SU-DHL-6 (cell line): ENCODE data around the gene NAV3.
"Not testable (repeated sequence)": the region's sequence is repeated elsewhere in the genome, so short reads cannot be mapped to it uniquely, and the experiment has no call there.

Source experiments
- H2AFZ ChIP-seq: fragments of 200-600 bp; sonication (generic); 2 replicates; pipeline ENCODE4 v1.6.1; 2014; ENCODE audit warnings: low read depth, mild to moderate bottlenecking, moderate library complexity, mixed read lengths, antibody characterized with exemption, low read length; ENCODE audit not compliant: severe bottlenecking
- H3F3A ChIP-seq: fragments of 200-600 bp; shearing (Covaris generic); 2 replicates; pipeline ENCODE4 v1.6.0; 2016; ENCODE audit warnings: antibody characterized with exemption, mild to moderate bottlenecking; ENCODE audit not compliant: insufficient read depth
- H3K27ac ChIP-seq: fragments of 200-600 bp; sonication (generic); 2 replicates; pipeline ENCODE4 v1.5.1; 2016; ENCODE audit warnings: low read depth, mild to moderate bottlenecking, low read length, moderate library complexity, mixed read lengths
- H3K27me3 ChIP-seq: fragments of 200-600 bp; sonication (generic), shearing (Covaris generic); 2 replicates; pipeline ENCODE4 v1.6.0; 2014; ENCODE audit warnings: mild to moderate bottlenecking, low read length
- H3K36me3 ChIP-seq: fragments of 200-600 bp; sonication (generic); 2 replicates; pipeline ENCODE4 v1.6.1; 2014; ENCODE audit warnings: mild to moderate bottlenecking, low read length, mixed read lengths
- H3K4me2 ChIP-seq: fragments of 300-600, 200-600 bp; shearing (Covaris generic), sonication (generic); 2 replicates; pipeline ENCODE4 v1.6.0; 2014; ENCODE audit warnings: low read length, low read depth, mild to moderate bottlenecking; ENCODE audit not compliant: poor library complexity, severe bottlenecking
- H3K4me3 ChIP-seq: fragments of 200-600 bp; sonication (generic); 2 replicates; pipeline ENCODE4 v1.5.1; 2014; ENCODE audit warnings: antibody characterized with exemption, low read length, mild to moderate bottlenecking, mixed read lengths; ENCODE audit not compliant: insufficient read depth, poor library complexity, severe bottlenecking
- H3K79me2 ChIP-seq: fragments of 200-600 bp; sonication (generic); 2 replicates; pipeline ENCODE4 v1.6.1; 2014; ENCODE audit warnings: mild to moderate bottlenecking, low read length, moderate library complexity; ENCODE audit not compliant: insufficient read depth
- H3K9ac ChIP-seq: fragments of 200-600 bp; sonication (generic); 2 replicates; pipeline ENCODE4 v1.7.0; 2014; ENCODE audit warnings: mild to moderate bottlenecking, low read length
- H3K9me2 ChIP-seq: fragments of 200-600 bp; sonication (generic); replicated peaks from 2 replicates; pipeline ENCODE4 v1.6.1; 2014; ENCODE audit warnings: low read length; ENCODE audit not compliant: insufficient read depth
- H3K9me3 ChIP-seq: fragments of 200-600 bp; sonication (generic); 2 replicates; pipeline ENCODE4 v1.6.1; 2014; ENCODE audit warnings: low read length, mixed read lengths; ENCODE audit not compliant: insufficient read depth
- H4K20me1 ChIP-seq: fragments of 200-600 bp; sonication (generic); 2 replicates; pipeline ENCODE4 v1.6.1; 2014; ENCODE audit warnings: low read depth, mild to moderate bottlenecking, antibody characterized with exemption, low read length, moderate library complexity, mixed read lengths
- CTCF ChIP-seq: fragments of 200-600 bp; sonication (generic); IDR thresholded peaks from one replicate; pipeline ENCODE4 v1.5.1; 2017; ENCODE audit warnings: antibody characterized with exemption, mild to moderate bottlenecking, low read length, moderate library complexity; ENCODE audit not compliant: insufficient read depth, poor library complexity, severe bottlenecking
- EZH2phosphoT487 ChIP-seq: fragments of 200-600 bp; sonication (generic), shearing (Covaris generic); conservative IDR thresholded peaks from 2 replicates; pipeline ENCODE4 v1.6.1; 2018; ENCODE audit warnings: mild to moderate bottlenecking, antibody characterized with exemption, low read length, moderate library complexity, mixed read lengths

NAV3 gene

GRCh38 chr12:78099806-78100205 is 269.1 kb downstream of the NAV3 start:
- Histone ChIP-seq H3K9me3 (no peaks in the 10 kb centered on the region), H4K20me1 (no peaks in the 10 kb centered on the region), H3K36me3 (no peaks in the 10 kb centered on the region), H3K9ac (no peak overlapping the region), H3K4me3 (no peak overlapping the region), H2AFZ (no peak overlapping the region), H3K79me2 (no peaks in the 10 kb centered on the region), H3K27me3 (no peaks in the 10 kb centered on the region), H3K9me2 (no peaks in the 10 kb centered on the region), H3K4me2 (no peak overlapping the region), H3K27ac (no peak overlapping the region), H3F3A (no peaks in the 10 kb centered on the region)
- TF ChIP-seq CTCF (no peak), EZH2phosphoT487 (no peak)

GRCh38 chr12:78101113-78101876 is 270.6 kb downstream of the NAV3 start:
- no peaks in the 10 kb centered on the region for H3K36me3 ChIP-seq
- no peaks in the 10 kb centered on the region for H3K27me3 ChIP-seq
- no peak overlapping the region for H3K4me2 ChIP-seq
- H4K20me1 ChIP-seq: no peaks in the 10 kb centered on the region
- no peak overlapping the region for H2AFZ ChIP-seq
- H3K27ac ChIP-seq: no peak overlapping the region
- H3K9me3 ChIP-seq: no peaks in the 10 kb centered on the region
- no peaks in the 10 kb centered on the region for H3K79me2 ChIP-seq
- H3K9me2 ChIP-seq: no peaks in the 10 kb centered on the region
- H3K9ac ChIP-seq: no peak overlapping the region
- H3K4me3 ChIP-seq: no peak overlapping the region
- no peaks in the 10 kb centered on the region for H3F3A ChIP-seq
- no peak for TF ChIP-seq EZH2phosphoT487
- TF ChIP-seq CTCF: no peak

- no peak for TF ChIP-seq CTCF
- no peak for TF ChIP-seq EZH2phosphoT487
- Histone ChIP-seq H3K9ac (no peak overlapping the region), H3K27ac (no peak overlapping the region), H4K20me1 (no peaks in the 10 kb centered on the region), H3K9me2 (no peaks in the 10 kb centered on the region), H2AFZ (no peak overlapping the region), H3K4me2 (no peak overlapping the region), H3F3A (no peaks in the 10 kb centered on the region), H3K36me3 (no peaks in the 10 kb centered on the region), H3K9me3 (no peaks in the 10 kb centered on the region), H3K4me3 (no peak overlapping the region), H3K27me3 (no peaks in the 10 kb centered on the region), H3K79me2 (no peaks in the 10 kb centered on the region)
Measured at GRCh38 chr12:78101946-78102635, 271.4 kb downstream of the NAV3 start.

- H3K27ac ChIP-seq, H3K4me2 ChIP-seq, H4K20me1 ChIP-seq, H3K9me2 ChIP-seq, H2AFZ ChIP-seq, H3K9ac ChIP-seq, H3K79me2 ChIP-seq, H3K4me3 ChIP-seq, H3F3A ChIP-seq, H3K27me3 ChIP-seq, H3K9me3 ChIP-seq, H3K36me3 ChIP-seq: not testable (repeated sequence)
Measured at GRCh38 chr12:78102801-78103200, 272.1 kb downstream of the NAV3 start.
